GM12878 (cell line): ENCODE results near the gene RAB7B.

Source experiments
- MEF2A ChIP-seq: IDR thresholded peaks from 2 replicates; pipeline ENCODE4 v1.6.1; 2011; ENCODE audit warnings: low read depth, mild to moderate bottlenecking, low read length, moderate library complexity; ENCODE audit not compliant: insufficient read depth
- RAD21 ChIP-seq: IDR thresholded peaks from 2 replicates; pipeline ENCODE4 v1.6.1; 2011; ENCODE audit warnings: mild to moderate bottlenecking, low read depth, low read length, moderate library complexity; ENCODE audit not compliant: insufficient read depth
- RFX5 ChIP-seq: IDR thresholded peaks from 2 replicates; pipeline ENCODE4 v1.6.1; 2011; ENCODE audit warnings: low read depth, low read length, improper control_type of control experiment
- SREBF2 ChIP-seq: IDR thresholded peaks from 2 replicates; pipeline ENCODE4 v1.6.1; 2012; ENCODE audit warnings: mild to moderate bottlenecking, low read length
- TF ChIP-seq, protein P1 (sequence below): IDR thresholded peaks from 2 replicates; pipeline ENCODE4 v1.6.1; 2012; ENCODE audit warnings: mild to moderate bottlenecking, low read depth, low read length
- TF ChIP-seq, protein P2 (sequence below), 3 experiments: IDR thresholded peaks in 2 of 3; conservative IDR thresholded peaks in 1 of 3; 2 replicates each; pipeline ENCODE4 v1.5.1; 2011; ENCODE audit warnings: low read depth in 3 of 3, low read length in 3 of 3, mild to moderate bottlenecking in 3 of 3, control low read depth in 2 of 3, moderate library complexity in 2 of 3, inconsistent platforms in 1 of 3, mixed read lengths in 1 of 3; ENCODE audit not compliant: control insufficient read depth in 2 of 3, insufficient read depth in 1 of 3; ENCODE audit errors: extremely low read depth in 1 of 3
- TF ChIP-seq, protein P3 (sequence below): fragments of 450-650 bp; IDR thresholded peaks from 2 replicates; pipeline ENCODE4 v1.6.1; 2017; ENCODE audit warnings: mild to moderate bottlenecking, moderate library complexity
- TF ChIP-seq, protein P4 (sequence below): fragments of 450-650 bp; IDR thresholded peaks from 2 replicates; pipeline ENCODE4 v1.6.1; 2017; ENCODE audit warnings: mild to moderate bottlenecking

DNA sequence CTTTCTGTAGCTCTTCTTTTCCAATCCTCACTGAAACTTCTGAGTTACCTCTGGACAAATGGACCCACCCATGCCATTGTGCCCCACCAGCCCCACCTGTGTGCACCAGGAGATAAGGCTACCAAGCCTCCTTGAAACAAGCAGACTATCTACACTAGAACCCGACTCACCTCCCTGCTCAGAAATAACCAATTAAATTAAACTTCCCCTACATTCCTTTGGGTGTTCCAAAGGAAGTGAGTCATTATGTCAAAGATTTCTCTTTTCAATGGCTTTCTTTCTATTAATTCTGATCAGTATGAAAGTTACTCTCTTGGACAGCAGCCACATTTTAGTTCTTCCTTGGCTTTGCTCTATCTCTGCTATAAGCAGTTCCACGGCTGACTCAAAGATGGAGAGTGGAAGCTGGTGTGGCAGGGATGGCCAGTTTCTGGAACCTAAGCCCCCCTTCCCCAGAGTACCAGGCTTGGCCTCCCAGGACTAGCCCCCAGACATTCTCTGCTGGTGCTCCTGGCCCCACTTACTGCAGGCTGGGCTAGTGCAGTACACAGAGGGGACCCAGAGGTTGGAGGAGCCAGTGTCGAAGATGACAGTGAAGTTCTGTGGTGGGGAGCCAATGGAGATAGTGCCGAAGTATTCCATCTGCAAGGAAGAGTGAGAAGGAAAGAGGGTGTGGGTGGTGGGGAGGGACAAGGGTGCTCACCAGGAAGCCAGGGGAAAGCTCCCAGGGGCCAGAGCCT lies 18.6 kb upstream of the RAB7B start:
- TF ChIP-seq, protein P1, sequence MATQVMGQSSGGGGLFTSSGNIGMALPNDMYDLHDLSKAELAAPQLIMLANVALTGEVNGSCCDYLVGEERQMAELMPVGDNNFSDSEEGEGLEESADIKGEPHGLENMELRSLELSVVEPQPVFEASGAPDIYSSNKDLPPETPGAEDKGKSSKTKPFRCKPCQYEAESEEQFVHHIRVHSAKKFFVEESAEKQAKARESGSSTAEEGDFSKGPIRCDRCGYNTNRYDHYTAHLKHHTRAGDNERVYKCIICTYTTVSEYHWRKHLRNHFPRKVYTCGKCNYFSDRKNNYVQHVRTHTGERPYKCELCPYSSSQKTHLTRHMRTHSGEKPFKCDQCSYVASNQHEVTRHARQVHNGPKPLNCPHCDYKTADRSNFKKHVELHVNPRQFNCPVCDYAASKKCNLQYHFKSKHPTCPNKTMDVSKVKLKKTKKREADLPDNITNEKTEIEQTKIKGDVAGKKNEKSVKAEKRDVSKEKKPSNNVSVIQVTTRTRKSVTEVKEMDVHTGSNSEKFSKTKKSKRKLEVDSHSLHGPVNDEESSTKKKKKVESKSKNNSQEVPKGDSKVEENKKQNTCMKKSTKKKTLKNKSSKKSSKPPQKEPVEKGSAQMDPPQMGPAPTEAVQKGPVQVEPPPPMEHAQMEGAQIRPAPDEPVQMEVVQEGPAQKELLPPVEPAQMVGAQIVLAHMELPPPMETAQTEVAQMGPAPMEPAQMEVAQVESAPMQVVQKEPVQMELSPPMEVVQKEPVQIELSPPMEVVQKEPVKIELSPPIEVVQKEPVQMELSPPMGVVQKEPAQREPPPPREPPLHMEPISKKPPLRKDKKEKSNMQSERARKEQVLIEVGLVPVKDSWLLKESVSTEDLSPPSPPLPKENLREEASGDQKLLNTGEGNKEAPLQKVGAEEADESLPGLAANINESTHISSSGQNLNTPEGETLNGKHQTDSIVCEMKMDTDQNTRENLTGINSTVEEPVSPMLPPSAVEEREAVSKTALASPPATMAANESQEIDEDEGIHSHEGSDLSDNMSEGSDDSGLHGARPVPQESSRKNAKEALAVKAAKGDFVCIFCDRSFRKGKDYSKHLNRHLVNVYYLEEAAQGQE = no peak
- TF ChIP-seq, protein P2, sequence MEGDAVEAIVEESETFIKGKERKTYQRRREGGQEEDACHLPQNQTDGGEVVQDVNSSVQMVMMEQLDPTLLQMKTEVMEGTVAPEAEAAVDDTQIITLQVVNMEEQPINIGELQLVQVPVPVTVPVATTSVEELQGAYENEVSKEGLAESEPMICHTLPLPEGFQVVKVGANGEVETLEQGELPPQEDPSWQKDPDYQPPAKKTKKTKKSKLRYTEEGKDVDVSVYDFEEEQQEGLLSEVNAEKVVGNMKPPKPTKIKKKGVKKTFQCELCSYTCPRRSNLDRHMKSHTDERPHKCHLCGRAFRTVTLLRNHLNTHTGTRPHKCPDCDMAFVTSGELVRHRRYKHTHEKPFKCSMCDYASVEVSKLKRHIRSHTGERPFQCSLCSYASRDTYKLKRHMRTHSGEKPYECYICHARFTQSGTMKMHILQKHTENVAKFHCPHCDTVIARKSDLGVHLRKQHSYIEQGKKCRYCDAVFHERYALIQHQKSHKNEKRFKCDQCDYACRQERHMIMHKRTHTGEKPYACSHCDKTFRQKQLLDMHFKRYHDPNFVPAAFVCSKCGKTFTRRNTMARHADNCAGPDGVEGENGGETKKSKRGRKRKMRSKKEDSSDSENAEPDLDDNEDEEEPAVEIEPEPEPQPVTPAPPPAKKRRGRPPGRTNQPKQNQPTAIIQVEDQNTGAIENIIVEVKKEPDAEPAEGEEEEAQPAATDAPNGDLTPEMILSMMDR (IDR thresholded peaks at IDR 0.05 in 2 of 3, conservative IDR thresholded peaks at IDR 0.05 in 1 of 3; ENCODE audit: control insufficient read depth in 2 of 3, extremely low read depth in 1 of 3, insufficient read depth in 1 of 3, low read depth in 3 of 3, low read length in 3 of 3) = no peak
- TF ChIP-seq RAD21 (no peak), MEF2A (no peak), SREBF2 (no peak), RFX5 (no peak)
- TF ChIP-seq, protein P3, sequence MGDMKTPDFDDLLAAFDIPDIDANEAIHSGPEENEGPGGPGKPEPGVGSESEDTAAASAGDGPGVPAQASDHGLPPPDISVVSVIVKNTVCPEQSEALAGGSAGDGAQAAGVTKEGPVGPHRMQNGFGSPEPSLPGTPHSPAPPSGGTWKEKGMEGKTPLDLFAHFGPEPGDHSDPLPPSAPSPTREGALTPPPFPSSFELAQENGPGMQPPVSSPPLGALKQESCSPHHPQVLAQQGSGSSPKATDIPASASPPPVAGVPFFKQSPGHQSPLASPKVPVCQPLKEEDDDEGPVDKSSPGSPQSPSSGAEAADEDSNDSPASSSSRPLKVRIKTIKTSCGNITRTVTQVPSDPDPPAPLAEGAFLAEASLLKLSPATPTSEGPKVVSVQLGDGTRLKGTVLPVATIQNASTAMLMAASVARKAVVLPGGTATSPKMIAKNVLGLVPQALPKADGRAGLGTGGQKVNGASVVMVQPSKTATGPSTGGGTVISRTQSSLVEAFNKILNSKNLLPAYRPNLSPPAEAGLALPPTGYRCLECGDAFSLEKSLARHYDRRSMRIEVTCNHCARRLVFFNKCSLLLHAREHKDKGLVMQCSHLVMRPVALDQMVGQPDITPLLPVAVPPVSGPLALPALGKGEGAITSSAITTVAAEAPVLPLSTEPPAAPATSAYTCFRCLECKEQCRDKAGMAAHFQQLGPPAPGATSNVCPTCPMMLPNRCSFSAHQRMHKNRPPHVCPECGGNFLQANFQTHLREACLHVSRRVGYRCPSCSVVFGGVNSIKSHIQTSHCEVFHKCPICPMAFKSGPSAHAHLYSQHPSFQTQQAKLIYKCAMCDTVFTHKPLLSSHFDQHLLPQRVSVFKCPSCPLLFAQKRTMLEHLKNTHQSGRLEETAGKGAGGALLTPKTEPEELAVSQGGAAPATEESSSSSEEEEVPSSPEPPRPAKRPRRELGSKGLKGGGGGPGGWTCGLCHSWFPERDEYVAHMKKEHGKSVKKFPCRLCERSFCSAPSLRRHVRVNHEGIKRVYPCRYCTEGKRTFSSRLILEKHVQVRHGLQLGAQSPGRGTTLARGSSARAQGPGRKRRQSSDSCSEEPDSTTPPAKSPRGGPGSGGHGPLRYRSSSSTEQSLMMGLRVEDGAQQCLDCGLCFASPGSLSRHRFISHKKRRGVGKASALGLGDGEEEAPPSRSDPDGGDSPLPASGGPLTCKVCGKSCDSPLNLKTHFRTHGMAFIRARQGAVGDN = no peak
- TF ChIP-seq, protein P4, sequence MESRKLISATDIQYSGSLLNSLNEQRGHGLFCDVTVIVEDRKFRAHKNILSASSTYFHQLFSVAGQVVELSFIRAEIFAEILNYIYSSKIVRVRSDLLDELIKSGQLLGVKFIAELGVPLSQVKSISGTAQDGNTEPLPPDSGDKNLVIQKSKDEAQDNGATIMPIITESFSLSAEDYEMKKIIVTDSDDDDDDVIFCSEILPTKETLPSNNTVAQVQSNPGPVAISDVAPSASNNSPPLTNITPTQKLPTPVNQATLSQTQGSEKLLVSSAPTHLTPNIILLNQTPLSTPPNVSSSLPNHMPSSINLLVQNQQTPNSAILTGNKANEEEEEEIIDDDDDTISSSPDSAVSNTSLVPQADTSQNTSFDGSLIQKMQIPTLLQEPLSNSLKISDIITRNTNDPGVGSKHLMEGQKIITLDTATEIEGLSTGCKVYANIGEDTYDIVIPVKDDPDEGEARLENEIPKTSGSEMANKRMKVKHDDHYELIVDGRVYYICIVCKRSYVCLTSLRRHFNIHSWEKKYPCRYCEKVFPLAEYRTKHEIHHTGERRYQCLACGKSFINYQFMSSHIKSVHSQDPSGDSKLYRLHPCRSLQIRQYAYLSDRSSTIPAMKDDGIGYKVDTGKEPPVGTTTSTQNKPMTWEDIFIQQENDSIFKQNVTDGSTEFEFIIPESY = no peak
